GM12878 (cell line): ENCODE results near the gene BRSK2. TPM values are rescaled to one million over a fixed set of nuclear protein-coding genes. Genes with fewer than 3 reads are reported as not detected.

Experiments
- ATAC-seq: fragments of 200-7000 bp; cut with Tn5 transposase; 3 replicates; pipeline ENCODE4 v1.9.1; 2020; ENCODE audit warnings: mild to moderate bottlenecking, moderate library complexity
- BruUV-seq: library from RNA; stranded (reverse); fragments of 400-500 nt; replicated peaks from 2 replicates; lab custom pipeline; 2021; lab: Mats Ljungman, UMichigan
- CTCF ChIA-PET: fragments of 300-600 bp; sonication (Branson Sonifier 250); formaldehyde crosslinking; extraction: SDS; loops from one replicate; lab custom pipeline; 2021; ENCODE audit warnings: inconsistent platforms; lab: Yijun Ruan, JAX
- POLR2A ChIA-PET: fragments of 350-600 bp; formaldehyde crosslinking; extraction: SDS; loops from one replicate; lab custom pipeline; 2021; ENCODE audit warnings: inconsistent platforms; lab: Charles Lee
- RAD21 ChIA-PET: fragments of 300-600 bp; sonication (Branson Sonifier 250); formaldehyde crosslinking; loops from one replicate; lab custom pipeline; 2023; ENCODE audit warnings: antibody characterized with exemption; ENCODE audit not compliant: unreplicated experiment; lab: Charles Lee
- SMC1A ChIA-PET: fragments of 300-600 bp; sonication (Branson Sonifier 250); formaldehyde crosslinking; loops from one replicate; lab custom pipeline; 2023; ENCODE audit not compliant: unreplicated experiment, uncharacterized antibody; lab: Charles Lee
- DNase-seq: peaks from one replicate; pipeline ENCODE4 v3.0.0-alpha.2; 2011; ENCODE audit warnings: low read depth, low spot score
- FAIRE-seq: peaks from 3 replicates; lab custom pipeline; 2011; peaks lifted over from hg19 to GRCh38; lab: Jason Lieb, UNC
- H2AFZ ChIP-seq: 2 replicates; pipeline ENCODE4 v1.6.0; 2011; ENCODE audit warnings: low read depth, low read length, control low read depth; ENCODE audit not compliant: control insufficient read depth
- H3K27ac ChIP-seq: 2 replicates; pipeline ENCODE4 v1.5.1; 2011; ENCODE audit warnings: control low read depth; ENCODE audit not compliant: control insufficient read depth, insufficient read depth
- H3K27me3 ChIP-seq, 2 experiments: replicated peaks in 1 of 2; 2 replicates each; pipeline versions ENCODE4 v1.6.0 to v1.6.1; 2011; ENCODE audit warnings: low read length in 1 of 2; ENCODE audit not compliant: control insufficient read depth in 2 of 2, insufficient read depth in 2 of 2
- H3K36me3 ChIP-seq, 2 experiments: 2 replicates each; pipeline ENCODE4 v1.5.1; 2011; ENCODE audit warnings: low read length in 1 of 2; ENCODE audit not compliant: control insufficient read depth in 2 of 2, insufficient read depth in 2 of 2
- H3K4me1 ChIP-seq: 2 replicates; pipeline ENCODE4 v1.6.1; 2011; ENCODE audit warnings: mild to moderate bottlenecking, low read length, moderate library complexity, mixed read lengths; ENCODE audit not compliant: control insufficient read depth, insufficient read depth
- H3K4me2 ChIP-seq: 2 replicates; pipeline ENCODE4 v1.6.0; 2011; ENCODE audit warnings: control low read depth; ENCODE audit not compliant: control insufficient read depth, insufficient read depth
- H3K4me3 ChIP-seq: fragments of 200-600 bp; sonication (generic); 2 replicates; pipeline ENCODE4 v1.5.1; 2016
- H3K79me2 ChIP-seq: 2 replicates; pipeline ENCODE4 v1.6.0; 2011; ENCODE audit warnings: low read length; ENCODE audit not compliant: control insufficient read depth, insufficient read depth
- H3K9ac ChIP-seq: 2 replicates; pipeline ENCODE4 v1.8.0; 2011; ENCODE audit warnings: low read length, control low read depth, mixed read lengths; ENCODE audit not compliant: control insufficient read depth, insufficient read depth
- H3K9me3 ChIP-seq: replicated peaks from 3 replicates; pipeline ENCODE4 v1.5.1; 2011; ENCODE audit warnings: mild to moderate bottlenecking, low read length; ENCODE audit not compliant: control insufficient read depth, insufficient read depth
- H4K20me1 ChIP-seq: 2 replicates; pipeline ENCODE4 v1.6.0; 2011; ENCODE audit not compliant: control insufficient read depth, insufficient read depth
- CBX3 ChIP-seq: fragments of 200-600 bp; sonication (generic); IDR thresholded peaks from 2 replicates; pipeline ENCODE4 v1.6.1; 2016; ENCODE audit warnings: low read depth, borderline replicate concordance
- CBX5 ChIP-seq: sonication (generic); IDR thresholded peaks from 2 replicates; pipeline ENCODE4 v1.6.1; 2016; ENCODE audit warnings: low read depth, moderate library complexity, mild to moderate bottlenecking, inconsistent platforms
- FOXM1 ChIP-seq: IDR thresholded peaks from 2 replicates; pipeline ENCODE4 v1.6.1; 2012; ENCODE audit warnings: low read depth, mild to moderate bottlenecking, inconsistent platforms, low read length, moderate library complexity
- HDGF ChIP-seq: fragments of 450-650 bp; IDR thresholded peaks from 2 replicates; pipeline ENCODE4 v1.6.1; 2016; ENCODE audit warnings: antibody characterized with exemption
- KAT2A ChIP-seq: conservative IDR thresholded peaks from 2 replicates; pipeline ENCODE4 v1.6.1; 2011; ENCODE audit warnings: low read depth, low read length; ENCODE audit not compliant: control insufficient read depth
- NR2C2 ChIP-seq: IDR thresholded peaks from 2 replicates; pipeline ENCODE4 v1.6.1; 2011; ENCODE audit warnings: borderline replicate concordance, low read depth; ENCODE audit not compliant: control insufficient read depth, insufficient read length
- NRF1 ChIP-seq: conservative IDR thresholded peaks from 2 replicates; pipeline ENCODE4 v1.6.1; 2011; ENCODE audit warnings: mild to moderate bottlenecking, low read depth, low read length, improper control_type of control experiment
- POLR2AphosphoS2 ChIP-seq: IDR thresholded peaks from 2 replicates; pipeline ENCODE4 v1.6.1; 2011; ENCODE audit warnings: low read depth, mild to moderate bottlenecking, low read length, improper control_type of control experiment, moderate library complexity
- SMC3 ChIP-seq: IDR thresholded peaks from 2 replicates; pipeline ENCODE4 v1.6.1; 2011; ENCODE audit warnings: low read length, improper control_type of control experiment, borderline replicate concordance
- SP1 ChIP-seq: IDR thresholded peaks from one replicate; pipeline ENCODE4 v1.6.1; 2011; ENCODE audit warnings: low read depth, low read length
- WGBS: methylation state at CpG from one replicate; pipeline ENCODE4 v1.1.6; 2016; ENCODE audit warnings: low lambda C conversion rate; ENCODE audit not compliant: insufficient replicate concordance, insufficient coverage; ENCODE audit errors: missing lambda C conversion rate; 5-methylcytosine and 5-hydroxymethylcytosine counted together
- in situ Hi-C: fragments of 300-500 bp; cut with MboI; formaldehyde crosslinking; loops from 9 replicates; pipeline ENCODE4 v1.14.3; 2018; ENCODE audit warnings: mixed read lengths
- intact Hi-C: fragments of 100-400 bp; cut with micrococcal nuclease; formaldehyde crosslinking; loops from one replicate; pipeline ENCODE4 v1.14.2; 2022; ENCODE audit not compliant: unreplicated experiment
- polyA plus RNA-seq, 11 experiments: library from polyadenylated mRNA; depleted of rRNA in 4 of 11; unstranded in 6 of 11; stranded (reverse) in 5 of 11; fragments of >200 nt; fragmentation: Nextera tagmentation in 4 of 11; fragmentation: Illumina TruSeq in 1 of 11; extraction: Ambion mirVana in 4 of 11; extraction: Trizol in 1 of 11; gene quantifications; 1 replicate in 1 of 11; 2 replicates in 10 of 11; pipeline versions ENCODE4 v1.2.1 to v1.2.3, GENCODE V29; 2011 to 2016; ENCODE audit warnings: inconsistent platforms in 2 of 11, missing spikeins in 2 of 11, low read depth in 1 of 11
- total RNA-seq, 4 experiments: library from RNA; depleted of rRNA in 3 of 4; stranded (reverse); fragments of >200 nt in 3 of 4; fragmentation: Illumina TruSeq in 1 of 4; extraction: Trizol in 1 of 4; gene quantifications; 2 replicates each; pipeline versions ENCODE4 v1.2.1 to v1.2.3, GENCODE V29; 2013 to 2021
- TF ChIP-seq, protein P1 (sequence below): IDR thresholded peaks from 2 replicates; pipeline ENCODE4 v1.6.1; 2012; ENCODE audit warnings: low read depth, low read length, improper control_type of control experiment
- TF ChIP-seq, protein P2 (sequence below): fragments of 450-650 bp; IDR thresholded peaks from 2 replicates; pipeline ENCODE4 v1.6.1; 2014; ENCODE audit warnings: mild to moderate bottlenecking
- TF ChIP-seq, protein P3 (sequence below): IDR thresholded peaks from 2 replicates; pipeline ENCODE4 v1.6.1; 2012; ENCODE audit warnings: low read depth, low read length, improper control_type of control experiment

Gene BRSK2
- total and polyA plus RNA-seq, 10 of the 15 experiments (the other 5 are each of a cell fraction or from before 2014, with no cell fraction given) = 0.13 TPM; not detected in 9

DNA sequence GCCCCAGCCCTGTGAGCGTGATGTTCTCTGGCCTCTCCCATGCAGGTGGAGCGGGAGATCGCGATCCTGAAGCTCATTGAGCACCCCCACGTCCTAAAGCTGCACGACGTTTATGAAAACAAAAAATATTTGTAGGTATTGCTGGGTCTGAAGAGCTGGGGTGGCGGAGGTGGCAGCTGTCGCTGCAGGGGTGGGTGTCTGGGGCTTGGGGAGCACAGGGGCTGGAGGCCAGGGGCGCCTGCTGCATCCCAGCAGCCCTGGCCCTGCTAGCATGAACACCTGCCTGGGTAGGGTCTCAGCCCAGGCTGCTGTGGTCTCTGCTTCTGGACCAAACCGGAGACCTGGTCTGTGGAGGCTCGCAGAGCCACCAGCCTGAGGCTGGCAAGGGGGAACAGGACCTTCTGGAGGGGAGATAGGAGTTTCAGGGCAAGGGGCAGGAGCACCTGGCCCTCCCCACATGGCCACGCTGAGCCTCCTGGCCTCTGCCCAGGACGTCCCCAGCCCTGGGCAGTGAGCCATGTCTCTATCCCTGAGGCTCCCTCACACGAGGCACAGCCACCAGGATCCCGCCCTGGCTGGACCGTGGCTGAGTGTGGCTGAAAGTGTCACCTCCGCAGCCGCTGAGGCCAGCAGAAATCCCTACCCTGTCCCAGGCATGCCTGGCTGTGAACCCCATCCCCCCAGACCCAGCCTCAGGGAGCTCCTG lies 48.7 kb downstream of the BRSK2 start:
- Histone ChIP-seq H3K4me2 (no peak overlapping the region), H3K4me3 (no peak overlapping the region), H3K27me3 (no peaks in the 10 kb centered on the region), H3K79me2 (no peaks in the 10 kb centered on the region), H2AFZ (no peak overlapping the region), H3K4me1 (no peaks in the 10 kb centered on the region), H3K36me3 (no peaks in the 10 kb centered on the region), H4K20me1 (no peaks in the 10 kb centered on the region), H3K9ac (no peak overlapping the region), H3K9me3 (no peaks in the 10 kb centered on the region)
- in situ Hi-C loops = no loop called here
- whole genome bisulfite sequencing = 41% methylated on average over 19 of the region's 19 CpGs
- RAD21 ChIA-PET = no interaction called here
- BruUV-seq = no TSS peak
- SMC1A ChIA-PET = no interaction called here
- FAIRE-seq = no peak
- no peak for ATAC-seq
- TF ChIP-seq FOXM1 = no peak
- TF ChIP-seq, protein P1, sequence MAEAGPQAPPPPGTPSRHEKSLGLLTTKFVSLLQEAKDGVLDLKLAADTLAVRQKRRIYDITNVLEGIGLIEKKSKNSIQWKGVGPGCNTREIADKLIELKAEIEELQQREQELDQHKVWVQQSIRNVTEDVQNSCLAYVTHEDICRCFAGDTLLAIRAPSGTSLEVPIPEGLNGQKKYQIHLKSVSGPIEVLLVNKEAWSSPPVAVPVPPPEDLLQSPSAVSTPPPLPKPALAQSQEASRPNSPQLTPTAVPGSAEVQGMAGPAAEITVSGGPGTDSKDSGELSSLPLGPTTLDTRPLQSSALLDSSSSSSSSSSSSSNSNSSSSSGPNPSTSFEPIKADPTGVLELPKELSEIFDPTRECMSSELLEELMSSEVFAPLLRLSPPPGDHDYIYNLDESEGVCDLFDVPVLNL = no peak
- TF ChIP-seq KAT2A = no peak
- no peak for TF ChIP-seq SP1
- no peak for TF ChIP-seq NRF1
- TF ChIP-seq CBX3 = no peak
- no peak for TF ChIP-seq NR2C2
- no peak for TF ChIP-seq HDGF
- TF ChIP-seq CBX5 = no peak
- TF ChIP-seq, protein P2, sequence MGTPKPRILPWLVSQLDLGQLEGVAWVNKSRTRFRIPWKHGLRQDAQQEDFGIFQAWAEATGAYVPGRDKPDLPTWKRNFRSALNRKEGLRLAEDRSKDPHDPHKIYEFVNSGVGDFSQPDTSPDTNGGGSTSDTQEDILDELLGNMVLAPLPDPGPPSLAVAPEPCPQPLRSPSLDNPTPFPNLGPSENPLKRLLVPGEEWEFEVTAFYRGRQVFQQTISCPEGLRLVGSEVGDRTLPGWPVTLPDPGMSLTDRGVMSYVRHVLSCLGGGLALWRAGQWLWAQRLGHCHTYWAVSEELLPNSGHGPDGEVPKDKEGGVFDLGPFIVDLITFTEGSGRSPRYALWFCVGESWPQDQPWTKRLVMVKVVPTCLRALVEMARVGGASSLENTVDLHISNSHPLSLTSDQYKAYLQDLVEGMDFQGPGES = no peak
- TF ChIP-seq SMC3 = no peak
- TF ChIP-seq POLR2AphosphoS2 = no peak
- TF ChIP-seq, protein P3, sequence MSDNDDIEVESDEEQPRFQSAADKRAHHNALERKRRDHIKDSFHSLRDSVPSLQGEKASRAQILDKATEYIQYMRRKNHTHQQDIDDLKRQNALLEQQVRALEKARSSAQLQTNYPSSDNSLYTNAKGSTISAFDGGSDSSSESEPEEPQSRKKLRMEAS = no peak
- TF ChIP-seq, all 136 proteins: peak for 0
- intact Hi-C loops = no loop called here
- H3K27ac ChIP-seq = no peak overlapping the region
- ChIA-PET POLR2A (no interaction called here), CTCF (no interaction called here)
- no peak for DNase-seq
